Body of pancreas (tissue), 4 donors: ENCODE results near the gene RHBG.

Source experiments
- POLR2A ChIP-seq, 3 donors: fragments of 450-650 bp; IDR thresholded peaks; one replicate each; pipeline ENCODE4 v1.6.1; 2016; ENCODE audit warnings: antibody characterized with exemption in 3 of 3, mild to moderate bottlenecking in 2 of 3
- TF ChIP-seq, protein P1 (sequence below), 7 experiments: fragments of 450-650 bp in 4 of 7; fragments of 200-600 bp in 3 of 7; sonication (generic) in 3 of 7; IDR thresholded peaks; one replicate each; pipeline ENCODE4 v1.5.1; 2016 to 2019; ENCODE audit warnings: antibody characterized with exemption in 7 of 7

DNA sequence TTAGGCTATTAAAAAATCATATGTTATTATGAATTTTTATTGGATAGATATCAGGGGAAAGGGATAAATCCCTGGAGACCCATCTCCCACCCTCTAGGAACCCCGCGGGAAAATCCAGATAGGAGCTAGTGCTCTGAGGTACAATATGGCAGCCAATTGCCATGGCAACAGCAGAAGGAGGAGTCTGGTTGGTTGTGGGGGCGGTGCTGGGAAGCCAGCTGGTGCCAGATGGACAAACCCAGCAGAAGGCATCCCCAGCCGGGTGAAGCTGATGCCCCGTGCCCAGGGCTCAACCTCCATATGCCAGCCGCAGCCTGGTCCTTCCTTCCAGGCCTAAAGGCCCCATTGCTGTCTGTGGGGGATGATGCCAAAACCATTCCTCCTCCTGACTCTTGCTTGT, 38.3 kb downstream of the RHBG start:
- TF ChIP-seq, protein P1, sequence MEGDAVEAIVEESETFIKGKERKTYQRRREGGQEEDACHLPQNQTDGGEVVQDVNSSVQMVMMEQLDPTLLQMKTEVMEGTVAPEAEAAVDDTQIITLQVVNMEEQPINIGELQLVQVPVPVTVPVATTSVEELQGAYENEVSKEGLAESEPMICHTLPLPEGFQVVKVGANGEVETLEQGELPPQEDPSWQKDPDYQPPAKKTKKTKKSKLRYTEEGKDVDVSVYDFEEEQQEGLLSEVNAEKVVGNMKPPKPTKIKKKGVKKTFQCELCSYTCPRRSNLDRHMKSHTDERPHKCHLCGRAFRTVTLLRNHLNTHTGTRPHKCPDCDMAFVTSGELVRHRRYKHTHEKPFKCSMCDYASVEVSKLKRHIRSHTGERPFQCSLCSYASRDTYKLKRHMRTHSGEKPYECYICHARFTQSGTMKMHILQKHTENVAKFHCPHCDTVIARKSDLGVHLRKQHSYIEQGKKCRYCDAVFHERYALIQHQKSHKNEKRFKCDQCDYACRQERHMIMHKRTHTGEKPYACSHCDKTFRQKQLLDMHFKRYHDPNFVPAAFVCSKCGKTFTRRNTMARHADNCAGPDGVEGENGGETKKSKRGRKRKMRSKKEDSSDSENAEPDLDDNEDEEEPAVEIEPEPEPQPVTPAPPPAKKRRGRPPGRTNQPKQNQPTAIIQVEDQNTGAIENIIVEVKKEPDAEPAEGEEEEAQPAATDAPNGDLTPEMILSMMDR (IDR thresholded peaks at IDR 0.05), result no peak
- TF ChIP-seq POLR2A (IDR thresholded peaks at IDR 0.05), result no peak
